H1 (cell line): ENCODE measurements around the gene NAA40. TPM values are rescaled to one million over a fixed set of nuclear protein-coding genes. Genes with fewer than 3 reads are reported as not detected.

Experiments
- CTCF ChIA-PET: fragments of 300-600 bp; sonication (Branson Sonifier 250); formaldehyde crosslinking; loops from one replicate; lab custom pipeline; 2021; ENCODE audit not compliant: partially characterized antibody; lab: Charles Lee
- POLR2A ChIA-PET: fragments of 300-600 bp; sonication (Branson Sonifier 250); formaldehyde crosslinking; loops from one replicate; lab custom pipeline; 2021; ENCODE audit warnings: inconsistent platforms; ENCODE audit not compliant: partially characterized antibody; lab: Charles Lee
- DNase-seq, 2 experiments: peaks; one replicate each; pipeline versions ENCODE4 v3.0.0 to v3.0.0-alpha.2; 2010 to 2022; ENCODE audit warnings: low spot score in 2 of 2, low read depth in 1 of 2, mixed read lengths in 1 of 2
- FAIRE-seq: peaks from 2 replicates; lab custom pipeline; 2011; peaks lifted over from hg19 to GRCh38; lab: Jason Lieb, UNC
- H2AFZ ChIP-seq: 2 replicates; pipeline ENCODE4 v1.8.1; 2012; ENCODE audit warnings: low read length, inconsistent platforms
- H2AK5ac ChIP-seq: 2 replicates; pipeline ENCODE4 v1.6.1; 2013; ENCODE audit warnings: low read depth, low read length
- H2BK120ac ChIP-seq: replicated peaks from 2 replicates; pipeline ENCODE3; 2013; ENCODE audit warnings: low read depth, low read length, inconsistent platforms
- H2BK12ac ChIP-seq: 2 replicates; pipeline ENCODE4 v1.6.1; 2013; ENCODE audit warnings: low read depth, low read length
- H2BK15ac ChIP-seq: 2 replicates; pipeline ENCODE4 v1.6.1; 2013; ENCODE audit warnings: low read length
- H2BK20ac ChIP-seq: 2 replicates; pipeline ENCODE4 v1.6.1; 2013; ENCODE audit warnings: low read length
- H2BK5ac ChIP-seq: 2 replicates; pipeline ENCODE4 v1.6.1; 2013; ENCODE audit warnings: low read depth, low read length
- H3K14ac ChIP-seq: 2 replicates; pipeline ENCODE4 v1.6.1; 2013; ENCODE audit warnings: inconsistent platforms; ENCODE audit not compliant: insufficient read length
- H3K18ac ChIP-seq: 2 replicates; pipeline ENCODE4 v1.6.1; 2013; ENCODE audit warnings: low read length; ENCODE audit errors: extremely low read depth
- H3K23ac ChIP-seq: 2 replicates; pipeline ENCODE4 v1.6.1; 2013; ENCODE audit warnings: inconsistent platforms; ENCODE audit not compliant: insufficient read length
- H3K23me2 ChIP-seq: 2 replicates; pipeline ENCODE4 v1.6.1; 2013; ENCODE audit warnings: low read depth, low read length
- H3K27ac ChIP-seq: 2 replicates; pipeline ENCODE4 v1.6.1; 2011; ENCODE audit warnings: low read depth, low read length, inconsistent platforms
- H3K27me3 ChIP-seq, 4 experiments: replicated peaks in 1 of 4; 1 replicate in 1 of 4; 2 replicates in 3 of 4; pipeline versions ENCODE4 v1.6.1 to v1.8.1; 2011 to 2013; ENCODE audit warnings: low read length in 3 of 4, mild to moderate bottlenecking in 3 of 4, inconsistent platforms in 2 of 4, mixed read lengths in 2 of 4, moderate library complexity in 1 of 4; ENCODE audit not compliant: control insufficient read depth in 3 of 4, insufficient read depth in 3 of 4; ENCODE audit errors: extremely low read depth in 1 of 4
- H3K36me3 ChIP-seq, 4 experiments: 2 replicates each; pipeline versions ENCODE4 v1.6.1 to v1.8.1; 2011 to 2013; ENCODE audit warnings: mild to moderate bottlenecking in 4 of 4, low read length in 3 of 4, moderate library complexity in 2 of 4, control low read depth in 1 of 4, inconsistent platforms in 1 of 4; ENCODE audit not compliant: insufficient read depth in 4 of 4, control insufficient read depth in 2 of 4
- H3K4ac ChIP-seq: replicated peaks from 2 replicates; pipeline ENCODE3; 2013; ENCODE audit warnings: low read length, low read depth, mixed read lengths, inconsistent platforms; ENCODE audit not compliant: insufficient read length
- H3K4me1 ChIP-seq, 4 experiments: replicated peaks in 1 of 4; 1 replicate in 1 of 4; 2 replicates in 3 of 4; pipeline versions ENCODE4 v1.6.1 to v1.8.1; 2011 to 2013; ENCODE audit warnings: low read length in 3 of 4, inconsistent platforms in 2 of 4, mixed read lengths in 1 of 4; ENCODE audit not compliant: insufficient read depth in 4 of 4, control insufficient read depth in 3 of 4
- H3K4me2 ChIP-seq, 2 experiments: 2 replicates each; pipeline versions ENCODE4 v1.6.1 to v1.8.1; 2011 to 2013; ENCODE audit warnings: low read depth in 2 of 2, low read length in 2 of 2, control low read depth in 1 of 2, inconsistent platforms in 1 of 2, mild to moderate bottlenecking in 1 of 2; ENCODE audit not compliant: insufficient read depth in 1 of 2
- H3K4me3 ChIP-seq, 4 experiments: fragments of 200-600, 300-600 bp in 1 of 4; sonication (generic), shearing (Covaris generic), sonication (Bioruptor Twin) in 1 of 4; 2 replicates each; pipeline versions ENCODE4 v1.5.1 to v1.8.1; 2011 to 2016; ENCODE audit warnings: low read length in 4 of 4, low read depth in 3 of 4, control low read depth in 2 of 4, inconsistent platforms in 2 of 4, mild to moderate bottlenecking in 2 of 4, mixed read lengths in 1 of 4, moderate library complexity in 1 of 4; ENCODE audit not compliant: insufficient read depth in 2 of 4; ENCODE audit errors: extremely low read depth in 1 of 4
- H3K56ac ChIP-seq: replicated peaks from 2 replicates; pipeline ENCODE3; 2013; ENCODE audit warnings: low read depth, mild to moderate bottlenecking, mixed read lengths, low read length, inconsistent platforms; ENCODE audit not compliant: insufficient read length
- H3K79me1 ChIP-seq: 2 replicates; pipeline ENCODE4 v1.6.1; 2013; ENCODE audit warnings: low read depth, low read length, control low read depth
- H3K79me2 ChIP-seq, 2 experiments: 2 replicates each; pipeline versions ENCODE4 v1.6.1 to v1.8.1; 2012 to 2013; ENCODE audit warnings: low read length in 2 of 2, mild to moderate bottlenecking in 2 of 2, inconsistent platforms in 1 of 2; ENCODE audit not compliant: insufficient read depth in 2 of 2, control insufficient read depth in 1 of 2
- H3K9ac ChIP-seq, 4 experiments: replicated peaks in 1 of 4; 1 replicate in 1 of 4; 2 replicates in 3 of 4; pipeline versions ENCODE4 v1.6.1 to v1.8.1; 2011 to 2013; ENCODE audit warnings: low read depth in 3 of 4, low read length in 3 of 4, control low read depth in 2 of 4, mild to moderate bottlenecking in 2 of 4, moderate library complexity in 2 of 4, inconsistent platforms in 1 of 4; ENCODE audit errors: extremely low read depth in 1 of 4
- H3K9me3 ChIP-seq, 2 experiments: 2 replicates each; pipeline versions ENCODE4 v1.6.1 to v1.8.1; 2012 to 2013; ENCODE audit warnings: mild to moderate bottlenecking in 2 of 2, moderate library complexity in 2 of 2, control low read depth in 1 of 2, inconsistent platforms in 1 of 2, low read depth in 1 of 2, low read length in 1 of 2, mixed read lengths in 1 of 2; ENCODE audit not compliant: insufficient read depth in 2 of 2
- H4K20me1 ChIP-seq, 2 experiments: replicated peaks in 1 of 2; 2 replicates each; pipeline versions ENCODE3 to v1.8.1; 2011 to 2013; ENCODE audit warnings: inconsistent platforms in 2 of 2, low read length in 2 of 2, mild to moderate bottlenecking in 1 of 2; ENCODE audit not compliant: insufficient read depth in 2 of 2, control insufficient read depth in 1 of 2
- H4K5ac ChIP-seq: 2 replicates; pipeline ENCODE4 v1.6.1; 2013; ENCODE audit warnings: low read length, low read depth, mixed read lengths, inconsistent platforms; ENCODE audit not compliant: insufficient read length
- H4K8ac ChIP-seq: 2 replicates; pipeline ENCODE4 v1.8.0; 2013; ENCODE audit warnings: mild to moderate bottlenecking, moderate library complexity, low read length, inconsistent platforms; ENCODE audit not compliant: insufficient read depth; ENCODE audit errors: extremely low read depth
- H4K91ac ChIP-seq: replicated peaks from 2 replicates; pipeline ENCODE3; 2013; ENCODE audit warnings: low read length, mixed read lengths, inconsistent platforms; ENCODE audit not compliant: insufficient read length
- ATF3 ChIP-seq: IDR thresholded peaks from 2 replicates; pipeline ENCODE4 v1.6.1; 2011; ENCODE audit warnings: low read depth, mild to moderate bottlenecking, low read length; ENCODE audit not compliant: insufficient read depth
- BCL11A ChIP-seq, 2 experiments: IDR thresholded peaks; one replicate each; pipeline ENCODE4 v1.6.1; 2011; ENCODE audit warnings: low read depth in 2 of 2, low read length in 2 of 2, mild to moderate bottlenecking in 2 of 2
- BRCA1 ChIP-seq: IDR thresholded peaks from 2 replicates; pipeline ENCODE4 v1.6.1; 2012; ENCODE audit warnings: low read depth, low read length, improper control_type of control experiment
- EP300 ChIP-seq, 2 experiments: IDR thresholded peaks; 1 replicate in 1 of 2; 2 replicates in 1 of 2; pipeline ENCODE4 v1.6.1; 2011 to 2012; ENCODE audit warnings: low read depth in 2 of 2, low read length in 2 of 2, mild to moderate bottlenecking in 2 of 2, borderline replicate concordance in 1 of 2, inconsistent platforms in 1 of 2, moderate library complexity in 1 of 2
- HDAC2 ChIP-seq, 2 experiments: fragments of 300-600 bp in 1 of 2; sonication (generic) in 1 of 2; IDR thresholded peaks; 2 replicates each; pipeline ENCODE4 v1.6.1; 2011 to 2012; ENCODE audit warnings: low read depth in 2 of 2, low read length in 2 of 2, mild to moderate bottlenecking in 2 of 2, moderate library complexity in 2 of 2, borderline replicate concordance in 1 of 2, inconsistent platforms in 1 of 2
- RFX5 ChIP-seq: IDR thresholded peaks from 2 replicates; pipeline ENCODE4 v1.6.1; 2011; ENCODE audit warnings: low read depth, low read length, improper control_type of control experiment, borderline replicate concordance
- RXRA ChIP-seq: IDR thresholded peaks from 2 replicates; pipeline ENCODE4 v1.6.1; 2011; ENCODE audit warnings: low read depth, mild to moderate bottlenecking, low read length, moderate library complexity; ENCODE audit not compliant: insufficient read depth
- SP4 ChIP-seq: IDR thresholded peaks from 2 replicates; pipeline ENCODE4 v1.6.1; 2012; ENCODE audit warnings: low read length, inconsistent platforms
- USF2 ChIP-seq: IDR thresholded peaks from 2 replicates; pipeline ENCODE4 v1.6.1; 2011; ENCODE audit warnings: low read length, improper control_type of control experiment
- WGBS, 2 experiments: shearing (Covaris generic) in 1 of 2; methylation state at CpG; one replicate each; pipeline versions ENCODE4 v1.1.6 to v1.1.7; 2013 to 2015; ENCODE audit warnings: low lambda C conversion rate in 2 of 2, mixed read lengths in 2 of 2, inconsistent platforms in 1 of 2, low coverage in 1 of 2, missing lambda C conversion rate in 1 of 2; ENCODE audit not compliant: insufficient replicate concordance in 2 of 2, insufficient coverage in 1 of 2, insufficient read length in 1 of 2; ENCODE audit errors: extremely low coverage in 1 of 2, missing lambda C conversion rate in 1 of 2; 5-methylcytosine and 5-hydroxymethylcytosine counted together
- polyA plus RNA-seq, 7 experiments: library from polyadenylated mRNA; depleted of rRNA in 3 of 7; stranded (reverse) in 5 of 7; unstranded in 2 of 7; fragments of >200 nt in 5 of 7; fragments of 200-250 nt in 2 of 7; gene quantifications; 1 replicate in 5 of 7; 2 replicates in 1 of 7; 4 replicates in 1 of 7; pipeline versions ENCODE4 v1.2.1 to v1.2.3, GENCODE V29; 2011 to 2013; ENCODE audit warnings: missing spikeins in 2 of 7, mixed read lengths in 2 of 7
- total RNA-seq: library from RNA; stranded (reverse); fragmentation: NEBNext Ultra II Directional; extraction: Animal tissue kit (Norgen Biotek cat#: 25700); gene quantifications from 2 replicates; pipeline ENCODE4 v1.2.1, GENCODE V29; 2021

Gene NAA40
- total and polyA plus RNA-seq, 2 of the 8 experiments (the other 6 are each of a cell fraction or from before 2014, with no cell fraction given): 20.0 to 31.1 TPM

- Histone ChIP-seq H4K8ac (no peak overlapping the region), H3K79me1 (no peaks in the 10 kb centered on the region), H3K36me3 (peaks cover 17 to 36% (median 25%) of the 10 kb centered on the region in 4 experiments; a peak in 7 of 8 replicates), H3K23me2 (no peaks in the 10 kb centered on the region), H4K5ac (no peak overlapping the region), H3K4me2 (no peak overlapping the region), H4K91ac (no peak overlapping the region), H3K9ac (no peak overlapping the region), H2BK120ac (no peak overlapping the region), H2BK20ac (no peak overlapping the region), H3K23ac (no peak overlapping the region), H2BK5ac (no peak overlapping the region), H3K14ac (no peak overlapping the region), H2BK15ac (no peak overlapping the region), H3K4me3 (no peak overlapping the region), H2BK12ac (no peak overlapping the region), H3K27ac (no peak overlapping the region), H3K4me1 (no peaks in the 10 kb centered on the region), H3K18ac (no peak overlapping the region), H2AK5ac (no peak overlapping the region), H3K79me2 (no peaks in the 10 kb centered on the region), H3K9me3 (no peaks in the 10 kb centered on the region), H3K27me3 (no peaks in the 10 kb centered on the region), H4K20me1 (peaks cover 0 to 5% of the 10 kb centered on the region in 2 experiments), H3K4ac (no peak overlapping the region), H3K56ac (no peak overlapping the region), H2AFZ (no peak overlapping the region)
- DNase-seq: no peak
- no peak for FAIRE-seq
- ChIA-PET CTCF (interaction anchor here (0.6 to 1.7 kb wide), 11 partner anchors 9 to 141 kb away, joined by 3 to 9 read pairs (median 4); no protein-coding TSS in a partner anchor), POLR2A (interaction anchor here (0.5 to 4.2 kb wide), 7 partner anchors 10 to 104 kb away, joined by 3 to 31 read pairs (median 3); partner anchors contain the start of genes COX8A and NAA40)
- WGBS, 2 experiments: 93% methylated on average over 20 of the region's 20 CpGs; no CpG with 5 or more reads in 1 of the 2 experiments
- TF ChIP-seq RXRA (no peak), BCL11A (IDR thresholded peaks at IDR 0.05; ENCODE audit: low read depth in 2 of 2, low read length in 2 of 2) (no peak), ATF3 (no peak), RFX5 (no peak), BRCA1 (no peak), EP300 (IDR thresholded peaks at IDR 0.05; ENCODE audit: borderline replicate concordance in 1 of 2, low read depth in 2 of 2, low read length in 2 of 2) (no peak), SP4 (no peak), USF2 (no peak), HDAC2 (IDR thresholded peaks at IDR 0.05; ENCODE audit: borderline replicate concordance in 1 of 2, low read depth in 2 of 2, low read length in 2 of 2) (no peak)
These were observed 13.2 kb downstream of the NAA40 start for GRCh38 chr11:63951779-63952536.
